NCI-H187 (cell line): ENCODE measurements around the gene GPR50.

ENCODE experiments used
- DNase-seq, 2 experiments: peaks; one replicate each; lab custom pipeline; 2025; lab: John Stamatoyannopoulos, UW

The GPR50 gene

GRCh38 chrX:151227627-151228026 lies 51.2 kb downstream of the GPR50 start:
- DNase-seq, result no peak

- no peak for DNase-seq
Observed at GRCh38 chrX:151228935-151229334, 52.6 kb downstream of the GPR50 start.
